GM19328 (cell line): ENCODE data around the gene GATA3.

ENCODE experiments used
- ATAC-seq: cut with Tn5 transposase; IDR thresholded peaks from one replicate; pipeline ENCODE4 v1.9.1; 2021; ENCODE audit warnings: mild to moderate bottlenecking, moderate library complexity; ENCODE audit not compliant: unreplicated experiment

GATA3 gene

GRCh38 chr10:8037941-8038894 lies 16.3 kb upstream of the GATA3 start:
- no peak for ATAC-seq

GRCh38 chr10:8039321-8039881 lies 15.1 kb upstream of the GATA3 start:
- no peak for ATAC-seq

- no peak for ATAC-seq
These were observed 13.8 kb upstream of the GATA3 start for GRCh38 chr10:8040651-8041050.

GRCh38 chr10:8041284-8041991 lies 13.1 kb upstream of the GATA3 start:
- ATAC-seq = no peak

- no peak for ATAC-seq
These were observed 12.3 kb upstream of the GATA3 start for GRCh38 chr10:8041992-8042720.

GRCh38 chr10:8042721-8043568 lies 11.5 kb upstream of the GATA3 start:
- ATAC-seq = no peak

GRCh38 chr10:8043569-8044306 lies 10.8 kb upstream of the GATA3 start:
- no peak for ATAC-seq

- no peak for ATAC-seq
These were observed 10.1 kb upstream of the GATA3 start for GRCh38 chr10:8044331-8044907.

GRCh38 chr10:8044908-8045725 lies 9.4 kb upstream of the GATA3 start:
- no peak for ATAC-seq

- no peak for ATAC-seq
These were observed 8.6 kb upstream of the GATA3 start for GRCh38 chr10:8045726-8046494.

- ATAC-seq = no peak
These were observed 6.8 kb upstream of the GATA3 start for GRCh38 chr10:8047452-8048280.

- no peak for ATAC-seq
These were observed 6.0 kb upstream of the GATA3 start for GRCh38 chr10:8048281-8049008.

- ATAC-seq = no peak
These were observed 5.2 kb upstream of the GATA3 start for GRCh38 chr10:8049045-8049864.

- no peak for ATAC-seq
These were observed 4.5 kb upstream of the GATA3 start for GRCh38 chr10:8049865-8050555.
